Keratinocyte (primary cell): ENCODE results near the gene OLFML1.

ENCODE experiments used
- CTCF ChIP-seq, 3 experiments: IDR thresholded peaks in 1 of 3; conservative IDR thresholded peaks in 1 of 3; optimal IDR thresholded peaks in 1 of 3; 2 replicates in 2 of 3; 3 replicates in 1 of 3; pipeline versions ENCODE3 to v1.5.1; 2011; ENCODE audit warnings: low read length in 3 of 3, mild to moderate bottlenecking in 3 of 3, moderate library complexity in 2 of 3, control low read depth in 1 of 3, inconsistent platforms in 1 of 3; ENCODE audit not compliant: insufficient read depth in 2 of 3; ENCODE audit errors: extremely low read depth in 1 of 3
- EZH2 ChIP-seq: IDR thresholded peaks from one replicate; pipeline ENCODE4 v1.6.1; 2012; ENCODE audit warnings: inconsistent platforms, mild to moderate bottlenecking, low read length, moderate library complexity

- TF ChIP-seq CTCF (optimal IDR thresholded peaks at IDR 0.05 in 1 of 3, IDR thresholded peaks at IDR 0.05 in 1 of 3, conservative IDR thresholded peaks at IDR 0.05 in 1 of 3; ENCODE audit: extremely low read depth in 1 of 3, insufficient read depth in 2 of 3, low read length in 3 of 3), result peak; percentile 74 to 87 (median 75)
- TF ChIP-seq EZH2, result no peak
Measured at GRCh38 chr11:7513234-7514098, 28.2 kb downstream of the OLFML1 start, which contains the start of gene PPFIBP2.
